ENCODE measurements around the gene CLASP1. TPM values are rescaled to one million over a fixed set of nuclear protein-coding genes. Genes with fewer than 3 reads are reported as not detected.

The CLASP1 gene
- total and polyA plus RNA-seq, 2 experiments from 2014 or later, result 16.6 to 56.3 TPM

DNA sequence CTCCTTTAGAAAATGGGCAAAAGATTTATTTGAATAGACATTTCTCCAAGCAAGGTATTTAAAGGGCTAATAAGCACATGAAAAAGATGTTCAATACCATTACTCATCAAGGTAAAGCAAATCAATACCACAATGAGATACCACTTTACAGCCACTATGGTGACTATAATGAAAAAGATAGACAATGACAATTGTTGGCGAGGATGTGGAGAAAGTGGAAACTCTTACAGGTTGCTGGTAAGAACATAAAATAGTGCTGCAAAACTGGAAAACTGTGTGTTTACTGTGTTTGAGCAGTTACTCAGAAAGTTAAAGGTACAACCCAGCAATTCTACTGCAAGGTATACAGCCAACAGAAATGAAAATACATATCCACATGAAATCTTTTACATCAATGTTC lies 150.5 kb downstream of the CLASP1 start (continued):
- TF ChIP-seq, protein P1, sequence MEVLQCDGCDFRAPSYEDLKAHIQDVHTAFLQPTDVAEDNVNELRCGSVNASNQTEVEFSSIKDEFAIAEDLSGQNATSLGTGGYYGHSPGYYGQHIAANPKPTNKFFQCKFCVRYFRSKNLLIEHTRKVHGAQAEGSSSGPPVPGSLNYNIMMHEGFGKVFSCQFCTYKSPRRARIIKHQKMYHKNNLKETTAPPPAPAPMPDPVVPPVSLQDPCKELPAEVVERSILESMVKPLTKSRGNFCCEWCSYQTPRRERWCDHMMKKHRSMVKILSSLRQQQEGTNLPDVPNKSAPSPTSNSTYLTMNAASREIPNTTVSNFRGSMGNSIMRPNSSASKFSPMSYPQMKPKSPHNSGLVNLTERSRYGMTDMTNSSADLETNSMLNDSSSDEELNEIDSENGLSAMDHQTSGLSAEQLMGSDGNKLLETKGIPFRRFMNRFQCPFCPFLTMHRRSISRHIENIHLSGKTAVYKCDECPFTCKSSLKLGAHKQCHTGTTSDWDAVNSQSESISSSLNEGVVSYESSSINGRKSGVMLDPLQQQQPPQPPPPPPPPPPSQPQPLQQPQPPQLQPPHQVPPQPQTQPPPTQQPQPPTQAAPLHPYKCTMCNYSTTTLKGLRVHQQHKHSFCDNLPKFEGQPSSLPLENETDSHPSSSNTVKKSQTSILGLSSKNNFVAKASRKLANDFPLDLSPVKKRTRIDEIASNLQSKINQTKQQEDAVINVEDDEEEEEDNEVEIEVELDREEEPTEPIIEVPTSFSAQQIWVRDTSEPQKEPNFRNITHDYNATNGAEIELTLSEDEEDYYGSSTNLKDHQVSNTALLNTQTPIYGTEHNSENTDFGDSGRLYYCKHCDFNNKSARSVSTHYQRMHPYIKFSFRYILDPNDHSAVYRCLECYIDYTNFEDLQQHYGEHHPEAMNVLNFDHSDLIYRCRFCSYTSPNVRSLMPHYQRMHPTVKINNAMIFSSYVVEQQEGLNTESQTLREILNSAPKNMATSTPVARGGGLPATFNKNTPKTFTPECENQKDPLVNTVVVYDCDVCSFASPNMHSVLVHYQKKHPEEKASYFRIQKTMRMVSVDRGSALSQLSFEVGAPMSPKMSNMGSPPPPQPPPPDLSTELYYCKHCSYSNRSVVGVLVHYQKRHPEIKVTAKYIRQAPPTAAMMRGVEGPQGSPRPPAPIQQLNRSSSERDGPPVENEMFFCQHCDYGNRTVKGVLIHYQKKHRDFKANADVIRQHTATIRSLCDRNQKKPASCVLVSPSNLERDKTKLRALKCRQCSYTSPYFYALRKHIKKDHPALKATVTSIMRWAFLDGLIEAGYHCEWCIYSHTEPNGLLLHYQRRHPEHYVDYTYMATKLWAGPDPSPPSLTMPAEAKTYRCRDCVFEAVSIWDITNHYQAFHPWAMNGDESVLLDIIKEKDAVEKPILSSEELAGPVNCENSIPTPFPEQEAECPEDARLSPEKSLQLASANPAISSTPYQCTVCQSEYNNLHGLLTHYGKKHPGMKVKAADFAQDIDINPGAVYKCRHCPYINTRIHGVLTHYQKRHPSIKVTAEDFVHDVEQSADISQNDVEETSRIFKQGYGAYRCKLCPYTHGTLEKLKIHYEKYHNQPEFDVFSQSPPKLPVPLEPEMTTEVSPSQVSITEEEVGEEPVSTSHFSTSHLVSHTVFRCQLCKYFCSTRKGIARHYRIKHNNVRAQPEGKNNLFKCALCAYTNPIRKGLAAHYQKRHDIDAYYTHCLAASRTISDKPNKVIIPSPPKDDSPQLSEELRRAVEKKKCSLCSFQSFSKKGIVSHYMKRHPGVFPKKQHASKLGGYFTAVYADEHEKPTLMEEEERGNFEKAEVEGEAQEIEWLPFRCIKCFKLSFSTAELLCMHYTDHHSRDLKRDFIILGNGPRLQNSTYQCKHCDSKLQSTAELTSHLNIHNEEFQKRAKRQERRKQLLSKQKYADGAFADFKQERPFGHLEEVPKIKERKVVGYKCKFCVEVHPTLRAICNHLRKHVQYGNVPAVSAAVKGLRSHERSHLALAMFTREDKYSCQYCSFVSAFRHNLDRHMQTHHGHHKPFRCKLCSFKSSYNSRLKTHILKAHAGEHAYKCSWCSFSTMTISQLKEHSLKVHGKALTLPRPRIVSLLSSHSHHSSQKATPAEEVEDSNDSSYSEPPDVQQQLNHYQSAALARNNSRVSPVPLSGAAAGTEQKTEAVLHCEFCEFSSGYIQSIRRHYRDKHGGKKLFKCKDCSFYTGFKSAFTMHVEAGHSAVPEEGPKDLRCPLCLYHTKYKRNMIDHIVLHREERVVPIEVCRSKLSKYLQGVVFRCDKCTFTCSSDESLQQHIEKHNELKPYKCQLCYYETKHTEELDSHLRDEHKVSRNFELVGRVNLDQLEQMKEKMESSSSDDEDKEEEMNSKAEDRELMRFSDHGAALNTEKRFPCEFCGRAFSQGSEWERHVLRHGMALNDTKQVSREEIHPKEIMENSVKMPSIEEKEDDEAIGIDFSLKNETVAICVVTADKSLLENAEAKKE (CRISPR knock-in tag; IDR thresholded peaks at IDR 0.05), result no peak
- TF ChIP-seq JUNB (IDR thresholded peaks at IDR 0.05; ENCODE audit: unreplicated experiment), result no peak
- TF ChIP-seq, protein P2, sequence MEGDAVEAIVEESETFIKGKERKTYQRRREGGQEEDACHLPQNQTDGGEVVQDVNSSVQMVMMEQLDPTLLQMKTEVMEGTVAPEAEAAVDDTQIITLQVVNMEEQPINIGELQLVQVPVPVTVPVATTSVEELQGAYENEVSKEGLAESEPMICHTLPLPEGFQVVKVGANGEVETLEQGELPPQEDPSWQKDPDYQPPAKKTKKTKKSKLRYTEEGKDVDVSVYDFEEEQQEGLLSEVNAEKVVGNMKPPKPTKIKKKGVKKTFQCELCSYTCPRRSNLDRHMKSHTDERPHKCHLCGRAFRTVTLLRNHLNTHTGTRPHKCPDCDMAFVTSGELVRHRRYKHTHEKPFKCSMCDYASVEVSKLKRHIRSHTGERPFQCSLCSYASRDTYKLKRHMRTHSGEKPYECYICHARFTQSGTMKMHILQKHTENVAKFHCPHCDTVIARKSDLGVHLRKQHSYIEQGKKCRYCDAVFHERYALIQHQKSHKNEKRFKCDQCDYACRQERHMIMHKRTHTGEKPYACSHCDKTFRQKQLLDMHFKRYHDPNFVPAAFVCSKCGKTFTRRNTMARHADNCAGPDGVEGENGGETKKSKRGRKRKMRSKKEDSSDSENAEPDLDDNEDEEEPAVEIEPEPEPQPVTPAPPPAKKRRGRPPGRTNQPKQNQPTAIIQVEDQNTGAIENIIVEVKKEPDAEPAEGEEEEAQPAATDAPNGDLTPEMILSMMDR (conservative IDR thresholded peaks at IDR 0.05; ENCODE audit: low read depth in 2 of 2), result no peak
- TF ChIP-seq CREB1 (CRISPR knock-in tag; IDR thresholded peaks at IDR 0.05; ENCODE audit: low read depth), result no peak

DNA sequence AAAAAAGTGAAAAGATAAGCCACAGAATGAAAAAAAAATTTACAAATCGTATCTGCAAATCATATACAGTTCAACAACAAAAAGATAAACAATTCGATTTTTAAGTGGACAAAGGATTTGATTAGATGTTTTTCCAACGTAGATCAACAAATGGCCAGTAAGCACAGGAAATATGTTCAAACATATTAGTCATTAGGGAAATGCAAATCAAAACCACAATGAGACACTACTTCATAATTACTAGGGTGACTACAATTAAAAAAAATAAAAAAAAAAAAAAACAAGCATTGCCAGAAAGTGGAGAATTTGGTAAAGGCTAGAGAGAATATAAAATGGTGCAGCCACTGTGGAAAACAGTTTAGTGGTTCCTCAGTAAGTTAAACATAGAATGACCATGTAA lies 156.9 kb downstream of the CLASP1 start:
- peaks cover 57% of the 10 kb centered on the region for H3K79me2 ChIP-seq (replicated peaks; ENCODE audit: insufficient read depth)
- no peaks in the 10 kb centered on the region for H3K27me3 ChIP-seq (ENCODE audit: insufficient read depth)
- H3K36me3 Mint-ChIP-seq (ENCODE audit: low read depth), result no peaks in the 10 kb centered on the region; the same call in 1 of the 3 replicates
- no peak overlapping the region for H3K4me3 ChIP-seq
- peaks cover 4% of the 10 kb centered on the region for H4K20me1 ChIP-seq (replicated peaks; ENCODE audit: insufficient read depth)
- H3K4me1 Mint-ChIP-seq, result peaks cover 21% of the 10 kb centered on the region
- H3K36me3 ChIP-seq (ENCODE audit: insufficient read depth), result no peaks in the 10 kb centered on the region
- H3K27ac ChIP-seq (ENCODE audit: low read depth), result no peak overlapping the region
- H3K27me3 Mint-ChIP-seq (ENCODE audit: insufficient read depth, low read depth, poor library complexity), result no peaks in the 10 kb centered on the region
- H3K4me1 ChIP-seq (ENCODE audit: insufficient read depth), result peaks cover 30% of the 10 kb centered on the region
- H3K4me2 ChIP-seq, result no peak overlapping the region
- H3K9me2 ChIP-seq (ENCODE audit: insufficient read depth), result no peaks in the 10 kb centered on the region
- ATAC-seq (no peak), DNase-seq (ENCODE audit: low spot score) (no peak)
- no peak overlapping the region for H2AFZ ChIP-seq
- no peak overlapping the region for H3K27ac Mint-ChIP-seq
- H3K9me3 Mint-ChIP-seq, result no peaks in the 10 kb centered on the region
- no peaks in the 10 kb centered on the region for H3F3A ChIP-seq (replicated peaks; ENCODE audit: low read depth)
- no peak overlapping the region for H3K4me3 Mint-ChIP-seq
- TF ChIP-seq EZH2 (IDR thresholded peaks at IDR 0.05; ENCODE audit: low read depth, unreplicated experiment) (no peak), CREB1 (CRISPR knock-in tag; IDR thresholded peaks at IDR 0.05; ENCODE audit: low read depth) (no peak), POLR2AphosphoS5 (IDR thresholded peaks at IDR 0.05; ENCODE audit: low read depth) (no peak), ZNF114 (CRISPR knock-in tag; IDR thresholded peaks at IDR 0.05) (no peak), EZH2phosphoT487 (IDR thresholded peaks at IDR 0.05; ENCODE audit: unreplicated experiment) (no peak), STAT1 (IDR thresholded peaks at IDR 0.05; ENCODE audit: unreplicated experiment) (no peak), ZNF331 (CRISPR knock-in tag; IDR thresholded peaks at IDR 0.05; ENCODE audit: low read depth) (no peak), NANOG (IDR thresholded peaks at IDR 0.05; ENCODE audit: borderline replicate concordance) (no peak)
- TF ChIP-seq, protein P2 (conservative IDR thresholded peaks at IDR 0.05; ENCODE audit: low read depth in 2 of 2), result no peak
- TF ChIP-seq, protein P3, sequence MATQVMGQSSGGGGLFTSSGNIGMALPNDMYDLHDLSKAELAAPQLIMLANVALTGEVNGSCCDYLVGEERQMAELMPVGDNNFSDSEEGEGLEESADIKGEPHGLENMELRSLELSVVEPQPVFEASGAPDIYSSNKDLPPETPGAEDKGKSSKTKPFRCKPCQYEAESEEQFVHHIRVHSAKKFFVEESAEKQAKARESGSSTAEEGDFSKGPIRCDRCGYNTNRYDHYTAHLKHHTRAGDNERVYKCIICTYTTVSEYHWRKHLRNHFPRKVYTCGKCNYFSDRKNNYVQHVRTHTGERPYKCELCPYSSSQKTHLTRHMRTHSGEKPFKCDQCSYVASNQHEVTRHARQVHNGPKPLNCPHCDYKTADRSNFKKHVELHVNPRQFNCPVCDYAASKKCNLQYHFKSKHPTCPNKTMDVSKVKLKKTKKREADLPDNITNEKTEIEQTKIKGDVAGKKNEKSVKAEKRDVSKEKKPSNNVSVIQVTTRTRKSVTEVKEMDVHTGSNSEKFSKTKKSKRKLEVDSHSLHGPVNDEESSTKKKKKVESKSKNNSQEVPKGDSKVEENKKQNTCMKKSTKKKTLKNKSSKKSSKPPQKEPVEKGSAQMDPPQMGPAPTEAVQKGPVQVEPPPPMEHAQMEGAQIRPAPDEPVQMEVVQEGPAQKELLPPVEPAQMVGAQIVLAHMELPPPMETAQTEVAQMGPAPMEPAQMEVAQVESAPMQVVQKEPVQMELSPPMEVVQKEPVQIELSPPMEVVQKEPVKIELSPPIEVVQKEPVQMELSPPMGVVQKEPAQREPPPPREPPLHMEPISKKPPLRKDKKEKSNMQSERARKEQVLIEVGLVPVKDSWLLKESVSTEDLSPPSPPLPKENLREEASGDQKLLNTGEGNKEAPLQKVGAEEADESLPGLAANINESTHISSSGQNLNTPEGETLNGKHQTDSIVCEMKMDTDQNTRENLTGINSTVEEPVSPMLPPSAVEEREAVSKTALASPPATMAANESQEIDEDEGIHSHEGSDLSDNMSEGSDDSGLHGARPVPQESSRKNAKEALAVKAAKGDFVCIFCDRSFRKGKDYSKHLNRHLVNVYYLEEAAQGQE (IDR thresholded peaks at IDR 0.05; ENCODE audit: unreplicated experiment), result no peak
